Suprapubic skin (tissue), 4 donors: ENCODE data around the gene XPC. TPM values are rescaled to one million over a fixed set of nuclear protein-coding genes. Genes with fewer than 3 reads are reported as not detected.

ENCODE experiments used
- DNase-seq, 2 donors: peaks; one replicate each; pipeline ENCODE4 v3.0.0-alpha.2; 2019; ENCODE audit warnings: low spot score in 2 of 2
- H3K27ac ChIP-seq: fragments of 200-600 bp; sonication (generic); one replicate; pipeline ENCODE4 v1.5.1; 2019
- H3K27me3 ChIP-seq: fragments of 200-600 bp; sonication (generic); one replicate; pipeline ENCODE4 v1.5.1; 2019
- H3K36me3 ChIP-seq: fragments of 200-600 bp; sonication (generic); one replicate; pipeline ENCODE4 v1.5.1; 2019
- H3K4me1 ChIP-seq: fragments of 200-600 bp; sonication (generic); one replicate; pipeline ENCODE4 v1.5.1; 2019
- H3K4me3 ChIP-seq: fragments of 200-600 bp; sonication (generic); one replicate; pipeline ENCODE4 v1.5.1; 2019; ENCODE audit warnings: mild to moderate bottlenecking
- H3K9me3 ChIP-seq: fragments of 200-600 bp; sonication (generic); one replicate; pipeline ENCODE4 v1.5.1; 2019
- EP300 ChIP-seq: sonication (generic); formaldehyde crosslinking; IDR thresholded peaks from one replicate; pipeline ENCODE4 v1.6.1; 2017; ENCODE audit warnings: antibody characterized with exemption
- POLR2A ChIP-seq, 2 donors: fragments of 450-650 bp; IDR thresholded peaks; one replicate each; pipeline ENCODE4 v1.6.1; 2017; ENCODE audit warnings: antibody characterized with exemption in 2 of 2, mild to moderate bottlenecking in 2 of 2, moderate library complexity in 2 of 2
- POLR2AphosphoS5 ChIP-seq, 3 donors: sonication (generic); formaldehyde crosslinking; IDR thresholded peaks; one replicate each; pipeline ENCODE4 v1.6.1; 2017; ENCODE audit warnings: antibody characterized with exemption in 3 of 3
- WGBS: methylation state at CpG from one replicate; pipeline ENCODE4 v1.1.5; 2018; 5-methylcytosine and 5-hydroxymethylcytosine counted together
- total RNA-seq, 4 donors: library from RNA; depleted of rRNA; stranded (reverse); fragments of >200 nt; gene quantifications; one replicate each; pipeline ENCODE4 v1.1.0, GENCODE V29; 2016
- TF ChIP-seq, protein P1 (sequence below), 2 donors: fragments of 200-600 bp in 1 of 2; fragments of 450-650 bp in 1 of 2; sonication (generic) in 1 of 2; IDR thresholded peaks; one replicate each; pipeline ENCODE4 v1.5.1; 2016 to 2019; ENCODE audit warnings: antibody characterized with exemption in 2 of 2, mild to moderate bottlenecking in 1 of 2, moderate library complexity in 1 of 2

XPC gene
- total RNA-seq, 4 donors from 2014 or later = 49.7 to 176 (median 66.4) TPM

DNA sequence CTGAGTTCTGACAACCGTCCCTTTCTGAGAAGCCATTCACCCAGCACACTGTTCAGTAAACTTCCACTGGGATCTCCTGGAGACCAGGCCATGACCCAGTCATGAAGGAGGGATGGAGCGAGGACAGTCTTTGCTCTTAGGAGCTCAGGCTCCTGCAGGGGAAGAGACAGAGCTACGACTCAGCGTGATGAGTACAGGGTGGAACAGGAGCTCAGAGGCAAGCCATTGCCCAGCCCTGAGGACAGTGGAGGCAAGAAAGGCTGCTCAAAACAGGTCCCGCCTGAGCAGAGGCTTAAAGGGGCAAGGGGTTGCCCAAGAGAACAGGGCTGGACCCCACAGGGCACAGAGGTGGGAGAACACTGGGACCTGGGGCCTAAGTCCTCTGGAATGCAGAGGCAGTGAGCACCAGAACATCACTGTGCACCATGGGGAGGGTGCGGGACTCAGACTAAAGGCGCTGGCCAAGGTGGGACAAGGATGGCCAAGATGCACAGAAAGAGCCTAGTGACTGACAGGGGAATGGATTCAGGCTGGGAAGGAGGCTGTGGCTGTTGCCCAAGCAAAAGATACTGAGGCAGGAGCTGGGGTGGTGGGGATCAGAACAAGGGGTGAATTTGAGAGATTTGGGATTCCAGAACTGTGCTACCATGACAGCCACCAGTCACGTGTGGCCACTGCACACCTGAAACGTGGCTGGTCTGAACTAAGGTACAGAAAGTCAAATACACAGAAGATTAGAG, 27.7 kb downstream of the XPC start:
- TF ChIP-seq POLR2AphosphoS5 (IDR thresholded peaks at IDR 0.05) = no peak
- no peak for TF ChIP-seq POLR2A (IDR thresholded peaks at IDR 0.05)
- TF ChIP-seq EP300 = no peak
- TF ChIP-seq, protein P1, sequence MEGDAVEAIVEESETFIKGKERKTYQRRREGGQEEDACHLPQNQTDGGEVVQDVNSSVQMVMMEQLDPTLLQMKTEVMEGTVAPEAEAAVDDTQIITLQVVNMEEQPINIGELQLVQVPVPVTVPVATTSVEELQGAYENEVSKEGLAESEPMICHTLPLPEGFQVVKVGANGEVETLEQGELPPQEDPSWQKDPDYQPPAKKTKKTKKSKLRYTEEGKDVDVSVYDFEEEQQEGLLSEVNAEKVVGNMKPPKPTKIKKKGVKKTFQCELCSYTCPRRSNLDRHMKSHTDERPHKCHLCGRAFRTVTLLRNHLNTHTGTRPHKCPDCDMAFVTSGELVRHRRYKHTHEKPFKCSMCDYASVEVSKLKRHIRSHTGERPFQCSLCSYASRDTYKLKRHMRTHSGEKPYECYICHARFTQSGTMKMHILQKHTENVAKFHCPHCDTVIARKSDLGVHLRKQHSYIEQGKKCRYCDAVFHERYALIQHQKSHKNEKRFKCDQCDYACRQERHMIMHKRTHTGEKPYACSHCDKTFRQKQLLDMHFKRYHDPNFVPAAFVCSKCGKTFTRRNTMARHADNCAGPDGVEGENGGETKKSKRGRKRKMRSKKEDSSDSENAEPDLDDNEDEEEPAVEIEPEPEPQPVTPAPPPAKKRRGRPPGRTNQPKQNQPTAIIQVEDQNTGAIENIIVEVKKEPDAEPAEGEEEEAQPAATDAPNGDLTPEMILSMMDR (IDR thresholded peaks at IDR 0.05) = no peak
- Histone ChIP-seq H3K27me3 (no peaks in the 10 kb centered on the region), H3K4me3 (no peak overlapping the region), H3K27ac (no peak overlapping the region), H3K36me3 (peaks cover 80% of the 10 kb centered on the region), H3K4me1 (peaks cover 8% of the 10 kb centered on the region), H3K9me3 (no peaks in the 10 kb centered on the region)
- peak in 1 of 2 donors; percentile 44 for DNase-seq
- 94% methylated on average over 7 of the region's 9 CpGs for WGBS

DNA sequence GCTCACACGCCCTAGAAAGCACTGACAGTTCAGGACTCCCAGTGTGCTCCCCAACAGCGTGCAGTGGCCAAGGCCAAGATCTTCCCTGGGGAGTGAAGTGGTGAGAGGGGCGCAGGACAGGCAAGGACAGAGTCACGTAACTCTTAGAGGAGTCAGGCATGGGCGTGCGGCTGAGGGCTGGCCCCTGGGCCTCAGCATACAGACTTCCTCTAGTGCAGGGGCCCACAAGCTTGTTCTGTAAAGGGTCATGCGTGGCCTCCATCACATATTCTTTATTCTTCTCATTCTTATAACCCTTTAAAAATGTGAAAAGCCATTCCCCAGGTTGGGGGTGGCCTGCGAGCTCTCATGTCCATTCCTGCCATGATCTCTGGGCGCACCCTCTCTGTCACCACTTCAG, 28.3 kb downstream of the XPC start:
- Histone ChIP-seq H3K4me3 (no peak overlapping the region), H3K27ac (no peak overlapping the region), H3K9me3 (no peaks in the 10 kb centered on the region), H3K36me3 (peaks cover 83% of the 10 kb centered on the region), H3K27me3 (no peaks in the 10 kb centered on the region), H3K4me1 (peaks cover 14% of the 10 kb centered on the region)
- TF ChIP-seq POLR2AphosphoS5 (IDR thresholded peaks at IDR 0.05) (no peak), POLR2A (IDR thresholded peaks at IDR 0.05) (no peak), EP300 (no peak)
- TF ChIP-seq, protein P1 (IDR thresholded peaks at IDR 0.05) = no peak
- peak in 1 of 2 donors; percentile 57 for DNase-seq
- 91% methylated on average over 9 of the region's 9 CpGs for WGBS

DNA sequence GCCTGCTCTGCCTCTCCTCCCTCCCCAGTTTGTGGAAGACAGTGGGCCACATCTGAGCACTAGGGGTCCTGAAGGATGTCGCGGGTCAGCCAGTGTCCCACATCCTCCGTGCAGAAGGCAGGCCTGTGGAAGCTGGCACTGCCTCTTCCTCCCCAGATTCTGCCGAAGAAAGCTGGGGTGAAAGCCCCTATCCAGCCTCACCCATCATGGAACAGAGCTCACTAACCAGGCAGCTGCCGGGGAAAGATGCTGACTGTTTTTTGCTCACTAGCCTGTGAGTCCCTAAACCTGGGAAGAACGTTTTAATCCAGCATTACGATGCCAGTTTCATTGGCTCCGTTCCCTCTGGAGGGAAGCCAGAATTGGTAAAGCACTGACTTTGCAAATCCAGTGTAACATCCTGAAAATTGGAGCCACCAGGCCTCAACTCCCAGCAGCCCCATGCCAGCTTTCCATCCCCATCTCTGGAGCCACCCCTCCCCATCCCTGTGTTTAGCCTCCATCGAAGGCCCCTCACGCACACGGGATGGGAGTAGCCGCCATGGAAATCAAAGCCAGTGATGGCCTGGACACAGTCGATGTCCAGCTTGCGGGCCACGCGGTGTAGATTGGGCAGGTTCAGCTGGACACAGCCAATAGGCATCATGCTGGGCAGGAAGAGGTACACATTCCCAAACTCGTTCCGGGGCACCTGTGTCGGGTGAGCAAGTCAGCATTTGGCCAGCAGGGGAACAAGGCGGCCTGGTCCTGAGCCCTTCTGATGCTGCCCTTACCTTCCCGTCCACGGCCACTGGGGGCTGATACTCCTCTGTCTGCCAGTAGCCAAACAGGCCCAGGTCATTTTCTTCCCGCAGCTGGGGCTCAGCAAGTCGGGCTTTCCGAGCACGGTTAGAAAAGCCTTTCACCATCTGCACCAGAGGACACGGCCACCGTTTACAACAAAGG, 30.1 kb downstream of the XPC start:
- H3K4me1 ChIP-seq = peaks cover 32% of the 10 kb centered on the region
- H3K27ac ChIP-seq = no peak overlapping the region
- DNase-seq = no peak
- no peaks in the 10 kb centered on the region for H3K27me3 ChIP-seq
- TF ChIP-seq, protein P1 (IDR thresholded peaks at IDR 0.05) = no peak
- TF ChIP-seq POLR2AphosphoS5 (IDR thresholded peaks at IDR 0.05) (no peak), POLR2A (IDR thresholded peaks at IDR 0.05) (no peak), EP300 (no peak)
- peaks cover 69% of the 10 kb centered on the region for H3K36me3 ChIP-seq
- no peak overlapping the region for H3K4me3 ChIP-seq
- H3K9me3 ChIP-seq = no peaks in the 10 kb centered on the region
- 78% methylated on average over 25 of the region's 28 CpGs for WGBS

DNA sequence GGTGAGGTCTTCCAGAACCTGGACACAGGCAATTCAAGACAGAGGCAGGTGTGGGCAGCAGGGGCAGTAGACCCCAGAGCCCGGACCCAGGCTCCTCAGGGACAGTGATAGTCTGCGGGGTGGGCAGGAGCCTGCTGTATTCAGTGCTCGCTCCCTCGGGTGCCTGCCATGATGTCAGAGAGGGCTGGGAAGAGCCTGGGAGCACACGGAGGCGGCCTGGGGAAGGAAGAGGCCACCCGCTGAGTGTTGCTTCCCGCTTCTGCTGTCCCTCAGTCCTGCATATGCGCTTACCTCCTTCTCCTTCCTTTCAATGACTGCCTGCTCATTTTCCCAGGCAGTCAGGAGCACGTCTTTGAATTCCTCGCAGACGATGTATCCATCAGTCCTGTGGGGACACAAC, 30.8 kb downstream of the XPC start:
- Histone ChIP-seq H3K9me3 (no peaks in the 10 kb centered on the region), H3K27me3 (no peaks in the 10 kb centered on the region), H3K27ac (no peak overlapping the region), H3K4me3 (no peak overlapping the region), H3K36me3 (peaks cover 62% of the 10 kb centered on the region), H3K4me1 (peaks cover 39% of the 10 kb centered on the region)
- TF ChIP-seq, protein P1 (IDR thresholded peaks at IDR 0.05) = no peak
- TF ChIP-seq POLR2A (IDR thresholded peaks at IDR 0.05) = no peak
- no peak for TF ChIP-seq EP300
- TF ChIP-seq POLR2AphosphoS5 (IDR thresholded peaks at IDR 0.05) = no peak
- no peak for DNase-seq
- WGBS = 90% methylated on average over 12 of the region's 12 CpGs

DNA sequence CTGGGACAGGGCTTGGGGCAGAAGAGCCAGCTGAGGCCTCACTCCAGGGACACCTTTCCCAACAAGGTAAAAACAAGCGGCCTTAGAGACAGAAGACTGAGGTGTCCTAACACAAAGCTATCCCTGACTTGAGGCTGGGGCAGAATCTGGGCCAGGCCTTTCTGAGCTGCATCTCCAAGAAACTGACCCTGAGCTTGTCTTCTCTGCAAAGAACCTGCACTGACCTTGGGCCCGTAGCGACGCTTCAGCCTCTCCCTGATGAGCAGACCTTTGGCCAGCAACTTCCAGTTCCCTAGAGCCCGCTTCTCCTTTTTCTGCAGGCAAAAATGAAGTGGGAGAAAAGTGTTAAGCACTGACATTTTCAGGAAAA, 31.4 kb downstream of the XPC start:
- Histone ChIP-seq H3K36me3 (peaks cover 58% of the 10 kb centered on the region), H3K4me1 (peaks cover 43% of the 10 kb centered on the region), H3K27ac (peak overlapping the region; percentile 94)

More for the DNA sequence above, 31.4 kb downstream of the XPC start:
- Histone ChIP-seq H3K27me3 (no peaks in the 10 kb centered on the region), H3K9me3 (no peaks in the 10 kb centered on the region), H3K4me3 (no peak overlapping the region)
- TF ChIP-seq, protein P1 (IDR thresholded peaks at IDR 0.05) = no peak
- TF ChIP-seq EP300 (no peak), POLR2AphosphoS5 (IDR thresholded peaks at IDR 0.05) (no peak), POLR2A (IDR thresholded peaks at IDR 0.05) (no peak)
- DNase-seq = no peak
- 82% methylated on average over 5 of the region's 5 CpGs for WGBS
